LNCAP (cell line): ENCODE results near the gene PSMC3.

Source experiments
- CTCF ChIP-seq: fragments of 450-650 bp; IDR thresholded peaks from 2 replicates; pipeline ENCODE4 v1.5.1; 2017; ENCODE audit warnings: mild to moderate bottlenecking

PSMC3 gene

GRCh38 chr11:47410370-47411264 is 15.6 kb downstream of the PSMC3 start:
- TF ChIP-seq CTCF, result no peak

- TF ChIP-seq CTCF, result no peak
Observed at GRCh38 chr11:47409440-47410369, 16.5 kb downstream of the PSMC3 start.

GRCh38 chr11:47408598-47409439 is 17.4 kb downstream of the PSMC3 start:
- TF ChIP-seq CTCF, result no peak

GRCh38 chr11:47407746-47408590 is 18.3 kb downstream of the PSMC3 start, which contains the start of gene SLC39A13:
Gene SLC39A13 (plus strand): TSS chr11:47408590. CDS start chr11:47410095, 1,505 bp downstream.
- TF ChIP-seq CTCF, result peak; percentile 88

- no peak for TF ChIP-seq CTCF
Observed at GRCh38 chr11:47406896-47407745, 19.1 kb downstream of the PSMC3 start.

- no peak for TF ChIP-seq CTCF
Observed at GRCh38 chr11:47403571-47403970, 22.7 kb downstream of the PSMC3 start.
